Measurements from ENCODE around the gene RBMS1. TPM values are rescaled to one million over a fixed set of nuclear protein-coding genes. Genes with fewer than 3 reads are reported as not detected.

The RBMS1 gene
- polyA plus RNA-seq, 3 donors, result 129 to 146 (median 130) TPM

GRCh38 chr2:160268151-160268781 is 225.3 kb downstream of the RBMS1 start:
- no peak for DNase-seq (ENCODE audit: low read depth in 3 of 3, low spot score in 2 of 3)

- DNase-seq (ENCODE audit: low read depth in 3 of 3, low spot score in 2 of 3), result no peak
These were observed 225.9 kb downstream of the RBMS1 start for GRCh38 chr2:160267692-160268091.

- no peak for DNase-seq (ENCODE audit: low read depth in 3 of 3, low spot score in 2 of 3)
These were observed 226.6 kb downstream of the RBMS1 start for GRCh38 chr2:160267022-160267421.

GRCh38 chr2:160266037-160266551 is 227.5 kb downstream of the RBMS1 start:
- no peak for DNase-seq (ENCODE audit: low read depth in 3 of 3, low spot score in 2 of 3)

GRCh38 chr2:160264308-160264707 is 229.3 kb downstream of the RBMS1 start:
- DNase-seq (ENCODE audit: low read depth in 3 of 3, low spot score in 2 of 3), result no peak

GRCh38 chr2:160261732-160262131 is 231.9 kb downstream of the RBMS1 start:
- no peak for DNase-seq (ENCODE audit: low read depth in 3 of 3, low spot score in 2 of 3)

GRCh38 chr2:160258492-160258805 is 235.2 kb downstream of the RBMS1 start:
- no peak for DNase-seq (ENCODE audit: low read depth in 3 of 3, low spot score in 2 of 3)

- no peak for DNase-seq (ENCODE audit: low read depth in 3 of 3, low spot score in 2 of 3)
These were observed 235.7 kb downstream of the RBMS1 start for GRCh38 chr2:160257743-160258491.

- no peak for DNase-seq (ENCODE audit: low read depth in 3 of 3, low spot score in 2 of 3)
These were observed 236.4 kb downstream of the RBMS1 start for GRCh38 chr2:160257041-160257742.

GRCh38 chr2:160256507-160256906 is 237.1 kb downstream of the RBMS1 start:
- DNase-seq (ENCODE audit: low read depth in 3 of 3, low spot score in 2 of 3), result no peak

GRCh38 chr2:160255408-160255807 is 238.2 kb downstream of the RBMS1 start:
- no peak for DNase-seq (ENCODE audit: low read depth in 3 of 3, low spot score in 2 of 3)

GRCh38 chr2:160254189-160254762 is 239.3 kb downstream of the RBMS1 start:
- DNase-seq (ENCODE audit: low read depth in 3 of 3, low spot score in 2 of 3), result no peak

GRCh38 chr2:160253440-160254188 is 240.0 kb downstream of the RBMS1 start:
- no peak for DNase-seq (ENCODE audit: low read depth in 3 of 3, low spot score in 2 of 3)

- DNase-seq (ENCODE audit: low read depth in 3 of 3, low spot score in 2 of 3), result no peak
These were observed 240.7 kb downstream of the RBMS1 start for GRCh38 chr2:160252900-160253299.

- DNase-seq (ENCODE audit: low read depth in 3 of 3, low spot score in 2 of 3), result no peak
These were observed 241.2 kb downstream of the RBMS1 start for GRCh38 chr2:160252278-160252887.

- DNase-seq (ENCODE audit: low read depth in 3 of 3, low spot score in 2 of 3), result no peak
These were observed 242.0 kb downstream of the RBMS1 start for GRCh38 chr2:160251569-160251968.

GRCh38 chr2:160249876-160250275 is 243.7 kb downstream of the RBMS1 start:
- no peak for DNase-seq (ENCODE audit: low read depth in 3 of 3, low spot score in 2 of 3)

- DNase-seq (ENCODE audit: low read depth in 3 of 3, low spot score in 2 of 3), result no peak
These were observed 246.1 kb downstream of the RBMS1 start for GRCh38 chr2:160247296-160248035.

GRCh38 chr2:160246356-160246755 is 247.3 kb downstream of the RBMS1 start:
- DNase-seq (ENCODE audit: low read depth in 3 of 3, low spot score in 2 of 3), result no peak
